ENCODE measurements around the gene NEDD8.
A peak's percentile ranks its signal among the peaks of the same experiment; 100 is the strongest.
"Not testable (repeated sequence)": the region's sequence is repeated elsewhere in the genome, so short reads cannot be mapped to it uniquely, and the experiment has no call there.

Gene NEDD8

DNA sequence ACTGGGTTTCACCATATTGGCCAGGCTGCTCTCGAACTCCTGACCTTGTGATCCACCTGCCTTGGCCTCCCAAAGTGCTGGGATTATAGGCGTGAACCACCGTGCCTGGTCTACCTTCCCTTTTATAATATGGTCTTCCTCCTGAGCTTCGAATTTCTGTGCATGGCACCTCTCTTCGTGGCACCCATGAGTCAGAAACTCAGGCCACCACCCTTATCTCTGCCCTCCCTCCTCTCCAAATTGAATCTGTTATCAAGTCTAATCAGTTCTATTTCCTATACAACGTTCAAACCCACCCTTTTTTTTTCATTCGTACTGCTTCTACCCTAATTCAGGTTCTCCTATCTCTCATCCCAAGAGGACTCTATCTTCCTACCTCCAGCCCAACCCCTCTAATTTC, 15.3 kb upstream of the NEDD8 start:
- peak; percentile 23 for DNase-seq (ENCODE audit: low spot score)

DNA sequence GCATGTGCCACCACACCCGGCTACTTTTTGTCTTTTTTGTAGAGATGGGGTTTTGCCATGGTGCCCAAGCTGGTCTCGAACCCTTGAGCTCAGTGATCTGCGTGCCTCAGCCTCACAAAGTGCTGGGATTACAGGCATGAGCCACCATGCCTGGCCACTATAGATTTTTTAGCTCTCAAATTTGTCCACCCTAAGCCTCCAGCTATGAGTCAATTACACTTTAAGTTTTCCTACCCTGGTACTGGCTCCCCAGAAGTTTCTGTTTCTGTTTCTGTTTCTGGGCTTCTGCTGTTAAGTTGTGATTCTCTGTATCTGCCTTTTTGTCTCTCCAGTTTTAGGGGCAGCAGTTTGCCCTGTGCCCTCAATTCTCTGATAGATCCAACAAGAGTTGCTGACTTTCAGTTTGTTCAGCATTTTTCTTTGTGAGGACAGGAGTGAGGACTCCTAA, 14.6 kb upstream of the NEDD8 start:
- DNase-seq (ENCODE audit: low spot score): peak; percentile 68

- not testable (repeated sequence) for DNase-seq (ENCODE audit: low spot score)
Measured at GRCh38 chr14:24245350-24245749, 13.2 kb upstream of the NEDD8 start.

DNA sequence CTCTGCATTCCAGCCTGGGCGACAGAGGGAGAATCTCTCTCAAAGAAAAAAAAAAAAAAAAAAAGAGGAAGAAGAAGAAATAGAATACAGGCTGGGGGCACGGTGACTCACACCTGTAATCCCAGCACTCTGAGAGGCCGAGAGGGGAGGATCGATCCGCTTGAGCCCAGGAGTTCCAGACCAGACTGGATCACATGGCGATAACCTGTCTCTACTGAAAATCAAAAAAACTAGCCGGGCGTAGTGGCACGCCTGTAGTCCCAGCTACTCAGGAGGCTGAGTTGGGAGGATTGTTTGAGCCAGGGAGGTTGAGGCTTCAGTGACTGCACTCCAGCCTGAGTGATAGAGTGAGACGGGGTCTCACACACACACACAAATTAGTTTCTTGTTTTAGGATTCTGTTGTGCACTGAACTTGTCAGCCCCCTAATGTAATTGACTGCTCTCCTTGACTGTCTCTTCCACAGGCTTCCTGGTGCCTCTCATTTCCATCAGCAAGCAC, 11.2 kb upstream of the NEDD8 start:
- no peak for DNase-seq (ENCODE audit: low spot score)

DNA sequence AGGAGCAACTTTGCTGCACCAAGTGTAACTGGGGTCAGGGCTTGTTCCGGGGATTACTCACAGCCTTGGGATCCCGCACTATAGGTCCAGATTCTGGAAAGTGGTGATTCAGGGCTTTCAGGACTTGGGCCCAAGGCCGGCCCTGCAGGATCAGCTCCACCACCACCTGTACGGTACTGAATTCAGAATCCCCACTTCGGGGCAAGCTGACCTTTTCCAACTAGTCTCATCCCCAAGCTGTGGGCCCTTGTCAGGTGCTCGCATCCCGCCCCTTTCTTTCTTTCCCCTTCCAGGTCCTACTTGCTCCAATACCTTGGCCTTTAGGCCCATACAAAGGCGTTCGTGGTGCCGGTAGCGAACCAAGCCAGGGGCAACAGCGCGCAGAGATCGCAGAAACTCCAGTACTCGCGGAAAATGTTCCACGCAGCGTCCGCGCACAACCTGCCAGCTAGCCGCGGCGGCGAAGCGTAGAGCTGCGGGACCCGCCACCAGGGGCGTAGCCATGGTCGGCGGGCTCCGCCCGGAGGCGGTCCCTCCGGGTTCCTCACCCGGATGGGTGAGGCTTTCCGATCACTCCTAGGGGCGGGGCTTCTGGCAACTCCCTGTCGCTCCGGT, 9.8 kb upstream of the NEDD8 start:
- DNase-seq (ENCODE audit: low spot score): peak; percentile 92

DNA sequence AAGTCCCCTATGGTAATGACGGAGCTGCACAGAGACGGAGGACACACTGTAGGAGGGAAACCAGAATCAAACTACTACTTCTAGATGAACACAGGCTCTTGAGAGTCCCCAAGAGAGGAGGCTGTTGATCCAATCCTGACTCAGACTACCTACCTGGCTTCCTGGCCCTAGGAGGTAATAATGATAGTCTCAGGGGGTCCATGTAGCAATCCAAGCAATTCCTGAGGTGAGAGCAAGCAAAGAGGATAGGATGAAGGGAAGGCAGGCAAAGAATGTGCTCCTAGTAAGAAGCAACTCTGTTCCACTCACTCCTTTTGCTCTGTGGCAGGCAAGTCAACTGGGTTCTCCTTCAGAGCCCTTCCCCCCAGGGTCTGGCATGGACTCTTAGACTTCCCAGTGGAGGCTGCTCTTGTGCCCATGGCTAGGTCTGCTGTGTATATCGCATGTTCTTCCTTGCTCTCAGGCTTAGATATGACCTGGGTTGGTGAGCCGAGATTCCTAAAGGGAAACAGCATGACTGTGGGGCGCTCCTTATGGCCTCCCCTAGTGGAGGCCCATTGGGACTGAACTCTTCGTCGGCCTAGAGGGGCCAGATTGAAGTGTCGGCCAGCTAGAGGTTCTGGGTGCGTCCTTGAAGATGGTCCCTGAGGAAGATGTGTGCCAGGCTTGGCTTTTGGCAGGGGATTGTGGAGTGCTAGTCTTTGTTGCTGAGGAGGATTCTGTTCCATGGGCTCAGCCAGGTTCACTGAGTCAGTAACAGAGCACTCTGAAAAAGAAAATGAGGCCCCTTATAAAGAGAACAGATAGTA, 8.1 kb upstream of the NEDD8 start:
- no peak for DNase-seq (ENCODE audit: low spot score)

DNA sequence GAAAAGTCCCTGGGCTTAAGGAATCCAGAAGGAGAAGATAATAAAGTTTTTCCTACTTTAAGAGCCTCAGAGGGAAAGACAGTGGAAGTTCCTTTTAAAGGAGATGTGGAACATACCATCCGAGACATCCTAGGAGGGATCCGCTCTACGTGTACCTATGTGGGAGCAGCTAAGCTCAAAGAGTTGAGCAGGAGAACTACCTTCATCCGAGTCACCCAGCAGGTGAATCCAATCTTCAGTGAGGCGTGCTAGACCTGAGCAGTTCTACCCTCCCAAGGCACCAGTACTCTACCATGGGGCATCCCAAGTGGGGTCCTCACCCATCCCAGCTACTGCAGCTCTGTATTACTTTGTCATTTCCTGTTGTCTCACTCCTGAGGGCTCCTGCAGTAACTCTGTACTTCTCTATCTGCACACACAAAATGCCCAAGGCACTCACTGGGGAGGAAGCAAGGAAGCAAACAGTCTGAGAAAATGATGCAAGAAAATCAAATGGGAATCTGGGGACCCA, 6.4 kb upstream of the NEDD8 start:
- DNase-seq (ENCODE audit: low spot score): no peak

GRCh38 chr14:24238123-24238522, 6.0 kb upstream of the NEDD8 start:
- no peak for DNase-seq (ENCODE audit: low spot score)

DNA sequence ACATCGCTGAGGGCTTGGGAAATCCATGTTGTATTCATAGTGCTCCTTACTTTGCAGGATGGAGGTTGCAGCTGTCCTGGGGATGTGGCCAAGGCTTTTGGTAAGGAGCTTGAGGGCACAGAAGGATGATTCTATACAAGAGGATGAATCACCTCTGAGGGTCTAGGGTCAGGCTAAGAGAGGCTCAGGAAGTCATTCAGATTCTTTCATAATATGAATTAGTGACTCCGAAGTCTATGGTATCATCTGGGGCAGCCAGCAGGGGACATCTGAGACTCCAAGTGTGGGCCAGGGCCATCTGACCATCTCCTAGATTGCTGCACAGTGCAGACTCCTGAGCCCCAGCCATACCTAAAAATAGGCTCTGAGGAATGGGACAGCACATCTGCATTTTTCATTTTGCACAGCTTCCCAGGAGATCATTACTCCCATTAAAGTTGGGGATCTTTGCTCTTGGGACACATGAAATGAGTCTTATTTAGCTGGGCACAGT, 5.3 kb upstream of the NEDD8 start:
- no peak for DNase-seq (ENCODE audit: low spot score)

DNA sequence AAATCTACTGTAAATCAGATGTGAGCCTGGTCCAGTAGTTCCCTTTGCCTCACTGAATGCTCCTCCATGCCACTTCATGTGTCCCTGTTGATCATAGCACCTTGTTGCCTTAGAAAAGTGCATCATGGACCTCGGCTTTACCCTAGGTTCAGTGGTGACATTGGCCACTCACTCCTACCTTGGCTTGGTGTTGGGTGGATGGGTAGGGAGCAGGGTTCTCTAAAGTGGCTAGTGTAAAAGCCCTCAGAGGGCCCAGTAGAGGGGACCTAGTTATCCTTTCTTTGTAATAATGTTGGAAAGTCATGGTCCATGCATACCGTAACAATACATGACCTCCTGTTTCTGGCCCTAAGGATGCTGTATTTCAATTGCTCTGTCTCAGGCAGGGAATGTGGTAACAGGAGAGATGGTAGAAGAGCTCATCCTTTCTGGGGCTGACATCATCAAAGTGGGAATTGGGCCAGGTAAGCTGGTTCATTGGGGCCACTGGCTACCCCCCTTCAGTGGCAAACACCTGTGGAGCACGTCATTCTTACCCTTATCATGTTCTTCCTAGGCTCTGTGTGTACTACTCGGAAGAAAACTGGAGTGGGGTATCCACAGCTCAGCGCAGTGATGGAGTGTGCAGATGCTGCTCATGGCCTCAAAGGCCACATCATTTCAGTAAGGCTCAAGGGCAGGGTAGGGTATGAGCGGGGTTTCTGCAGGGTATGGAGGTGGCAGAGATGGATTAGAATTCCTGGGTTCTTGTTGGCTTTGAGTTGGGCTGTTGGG, 4.7 kb upstream of the NEDD8 start:
- no peak for DNase-seq (ENCODE audit: low spot score)

GRCh38 chr14:24235804-24236688, 3.9 kb upstream of the NEDD8 start:
- DNase-seq (ENCODE audit: low spot score): no peak

DNA sequence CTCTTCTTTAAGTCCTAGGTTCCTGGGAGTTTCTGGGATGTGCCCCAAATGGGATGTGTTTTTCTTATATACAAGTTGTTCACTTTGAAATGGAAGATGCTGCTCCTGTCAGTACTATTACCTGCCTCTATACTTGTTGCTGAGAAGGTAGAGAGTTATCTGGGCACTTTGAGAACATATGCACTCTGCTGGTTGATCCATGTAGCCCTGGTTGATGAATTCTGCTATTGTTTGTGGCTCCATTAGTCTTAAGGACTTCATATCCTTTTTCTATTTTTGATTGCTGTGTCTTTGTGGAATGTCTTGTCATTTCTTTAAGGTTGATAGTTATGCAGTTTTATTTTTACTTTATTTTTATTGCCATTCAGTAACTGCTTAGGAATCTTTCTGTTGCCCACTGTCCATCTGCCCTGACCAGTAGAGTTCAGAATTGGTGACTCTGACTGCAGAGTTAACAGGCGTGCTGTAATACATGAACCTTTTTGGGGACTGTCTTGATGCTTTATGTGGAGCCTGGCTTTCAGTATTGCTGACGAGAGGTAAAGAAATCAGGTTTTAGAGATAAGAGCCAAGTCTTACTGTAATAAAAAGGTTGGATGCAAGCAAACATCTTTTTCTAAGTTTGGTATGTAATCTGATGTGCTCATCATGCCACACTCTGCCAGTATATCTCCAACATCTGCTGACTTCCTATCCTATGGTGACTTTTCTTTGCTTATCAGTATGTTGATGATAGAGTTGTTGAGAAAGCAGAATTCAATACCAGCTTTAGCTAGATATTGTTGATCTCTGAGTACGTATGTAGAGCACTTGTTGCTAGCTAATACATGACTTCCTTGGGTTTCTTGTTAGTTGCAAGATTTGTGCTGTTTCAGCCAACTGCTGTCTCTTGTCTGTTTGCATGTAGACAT, 2.2 kb upstream of the NEDD8 start:
- DNase-seq (ENCODE audit: low spot score): no peak

- no peak for DNase-seq (ENCODE audit: low spot score)
Measured at GRCh38 chr14:24233538-24233866, 1.3 kb upstream of the NEDD8 start.

DNA sequence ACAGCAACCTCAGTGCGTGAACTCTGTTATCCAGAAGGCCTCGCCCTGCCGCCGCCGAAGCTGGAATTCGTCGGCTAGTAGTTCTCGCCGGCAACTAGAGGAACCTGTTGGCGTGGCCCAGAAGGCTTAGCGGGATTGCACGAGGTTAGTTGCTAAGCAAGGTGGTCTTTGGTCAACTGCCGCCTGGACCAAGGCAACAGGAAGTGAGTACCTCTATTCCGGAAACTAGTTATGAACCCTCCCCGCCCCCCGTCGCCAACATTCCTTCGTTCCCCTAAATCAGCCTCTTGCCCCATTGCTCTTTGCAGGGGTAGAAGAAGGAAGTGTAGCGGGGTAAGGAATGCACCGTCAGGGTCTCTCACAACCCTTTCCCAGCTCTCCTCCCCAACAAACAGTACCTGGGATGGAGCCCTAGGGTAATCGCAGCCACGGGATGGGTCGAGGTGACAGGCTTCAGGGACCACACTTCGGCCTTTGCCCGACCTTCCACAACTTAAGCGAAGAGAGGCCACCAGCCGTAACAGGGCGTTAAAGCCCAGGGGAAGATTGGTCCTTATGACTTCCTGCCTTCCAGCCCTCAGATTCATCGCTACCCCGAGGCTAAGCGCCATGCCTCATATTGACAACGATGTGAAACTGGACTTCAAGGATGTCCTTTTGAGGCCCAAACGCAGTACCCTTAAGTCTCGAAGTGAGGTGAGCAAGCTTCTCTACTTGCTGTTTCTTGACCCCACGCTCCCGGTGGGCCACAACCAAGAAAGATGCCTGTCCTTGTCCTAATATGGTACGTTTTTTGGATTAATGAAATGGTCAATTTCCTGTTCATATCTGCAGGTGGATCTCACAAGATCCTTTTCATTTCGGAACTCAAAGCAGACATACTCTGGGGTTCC, 724 bp upstream of the NEDD8 start, which contains the start of gene GMPR2:
Gene GMPR2 (plus strand): TSS at position 285 of the 893 bp plus-strand sequence. CDS start 325 bp downstream, at position 610.
- no peak for DNase-seq (ENCODE audit: low spot score)

GRCh38 chr14:24231263-24232120, 675 bp downstream of the NEDD8 start:
- DNase-seq (ENCODE audit: low spot score): peak; percentile 12

GRCh38 chr14:24228902-24229301, 3.3 kb downstream of the NEDD8 start:
- no peak for DNase-seq (ENCODE audit: low spot score)

DNA sequence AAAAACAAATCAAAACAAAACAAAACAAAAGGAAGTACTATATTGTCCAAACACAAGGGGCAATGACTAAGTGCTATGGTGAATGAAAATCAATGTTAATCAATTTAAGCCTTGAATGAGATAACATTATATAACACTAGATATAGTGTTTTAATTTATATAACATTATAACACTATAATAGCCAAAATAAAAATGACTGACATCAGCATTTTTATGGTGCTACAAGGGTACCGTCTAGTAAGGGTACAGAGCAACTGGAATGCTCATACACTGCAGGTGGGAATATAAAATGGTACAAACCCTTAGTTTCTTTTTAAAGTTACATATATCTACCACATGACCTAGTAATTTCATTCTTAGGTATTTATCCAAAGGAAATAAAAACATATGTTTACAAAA, 5.7 kb downstream of the NEDD8 start:
- no peak for DNase-seq (ENCODE audit: low spot score)

DNA sequence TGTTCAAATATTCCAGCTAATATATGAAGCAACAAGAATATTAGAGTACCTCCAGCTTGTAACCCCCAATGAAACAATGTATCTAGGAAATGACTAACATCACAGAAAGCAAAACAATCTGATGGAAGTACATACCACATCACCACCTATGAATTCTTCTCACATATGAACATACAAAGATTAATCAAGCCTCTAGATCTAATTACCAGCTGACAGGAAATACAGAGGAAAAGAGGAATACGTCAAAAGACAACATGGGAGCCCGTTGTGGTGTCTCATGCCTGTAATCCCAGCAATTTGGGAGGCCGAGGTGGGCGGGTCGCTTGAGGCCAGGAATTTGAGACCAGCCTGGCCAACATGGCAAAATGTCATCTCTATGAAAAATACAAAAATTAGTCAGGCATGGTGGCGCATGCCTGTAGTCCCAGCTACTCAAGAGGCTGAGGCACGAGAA, 7.5 kb downstream of the NEDD8 start:
- no peak for DNase-seq (ENCODE audit: low spot score)

Data from CD4-positive, alpha-beta T cell treated with Interleukin-15 for 4 hours (primary cell).